ENCODE measurements around the gene CALN1. TPM values are rescaled to one million over a fixed set of nuclear protein-coding genes. Genes with fewer than 3 reads are reported as not detected.

CALN1 gene
- polyA plus RNA-seq, 3 donors, result under 0.01 TPM; not detected in 2

- H3K36me3 ChIP-seq (replicated peaks in 1 of 2; ENCODE audit: control insufficient read depth in 1 of 2, insufficient read depth in 2 of 2, low read length in 2 of 2), result no peaks in the 10 kb centered on the region
- H3K79me2 ChIP-seq (ENCODE audit: insufficient read depth, low read length), result no peaks in the 10 kb centered on the region
- intact Hi-C loops (cut with micrococcal nuclease), result no loop called here
- Mint-ChIP-seq H3K9me3 (peaks cover 0 to 5% (median 2%) of the 10 kb centered on the region in 7 donors), H3K36me3 (no peaks in the 10 kb centered on the region), H3K27me3 (ENCODE audit: low read depth in 3 of 3) (peaks cover 0 to 4% (median 2%) of the 10 kb centered on the region in 3 donors), H3K4me1 (no peaks in the 10 kb centered on the region), H3K4me3 (no peak overlapping the region), H3K27ac (no peak overlapping the region)
- H2AFZ ChIP-seq (ENCODE audit: insufficient read depth, low read depth, low read length, poor library complexity, severe bottlenecking), result no peak overlapping the region
- TF ChIP-seq, protein P1, sequence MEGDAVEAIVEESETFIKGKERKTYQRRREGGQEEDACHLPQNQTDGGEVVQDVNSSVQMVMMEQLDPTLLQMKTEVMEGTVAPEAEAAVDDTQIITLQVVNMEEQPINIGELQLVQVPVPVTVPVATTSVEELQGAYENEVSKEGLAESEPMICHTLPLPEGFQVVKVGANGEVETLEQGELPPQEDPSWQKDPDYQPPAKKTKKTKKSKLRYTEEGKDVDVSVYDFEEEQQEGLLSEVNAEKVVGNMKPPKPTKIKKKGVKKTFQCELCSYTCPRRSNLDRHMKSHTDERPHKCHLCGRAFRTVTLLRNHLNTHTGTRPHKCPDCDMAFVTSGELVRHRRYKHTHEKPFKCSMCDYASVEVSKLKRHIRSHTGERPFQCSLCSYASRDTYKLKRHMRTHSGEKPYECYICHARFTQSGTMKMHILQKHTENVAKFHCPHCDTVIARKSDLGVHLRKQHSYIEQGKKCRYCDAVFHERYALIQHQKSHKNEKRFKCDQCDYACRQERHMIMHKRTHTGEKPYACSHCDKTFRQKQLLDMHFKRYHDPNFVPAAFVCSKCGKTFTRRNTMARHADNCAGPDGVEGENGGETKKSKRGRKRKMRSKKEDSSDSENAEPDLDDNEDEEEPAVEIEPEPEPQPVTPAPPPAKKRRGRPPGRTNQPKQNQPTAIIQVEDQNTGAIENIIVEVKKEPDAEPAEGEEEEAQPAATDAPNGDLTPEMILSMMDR (IDR thresholded peaks at IDR 0.05), result no peak
- H3K27ac ChIP-seq (ENCODE audit: low read depth in 1 of 2, low read length in 2 of 2), result no peak overlapping the region
- 74% methylated on average over 9 of the region's 11 CpGs for WGBS (ENCODE audit: insufficient coverage)
- H3K4me1 ChIP-seq (ENCODE audit: control insufficient read depth in 1 of 2, insufficient read depth in 2 of 2, low read length in 2 of 2), result no peaks in the 10 kb centered on the region
- no peak for DNase-seq
- H3K9me3 ChIP-seq (replicated peaks in 1 of 2; ENCODE audit: control insufficient read depth in 1 of 2, insufficient read depth in 1 of 2, low read length in 2 of 2), result no peaks in the 10 kb centered on the region
- no peak overlapping the region for H3K4me3 ChIP-seq (replicated peaks in 1 of 3; ENCODE audit: low read depth in 2 of 3, low read length in 3 of 3)
- H3K9ac ChIP-seq (ENCODE audit: insufficient read depth, low read length, poor library complexity, severe bottlenecking), result no peak overlapping the region
- H3K4me2 ChIP-seq (replicated peaks; ENCODE audit: extremely low read depth, low read length, poor library complexity, severe bottlenecking), result no peak overlapping the region
- no peaks in the 10 kb centered on the region for H3K27me3 ChIP-seq (ENCODE audit: control insufficient read depth in 2 of 2, insufficient read depth in 2 of 2, low read length in 2 of 2)
- no peaks in the 10 kb centered on the region for H4K20me1 ChIP-seq (ENCODE audit: insufficient read depth, low read length)
Observed at GRCh38 chr7:71770269-71770907, 641.8 kb downstream of the CALN1 start.

GRCh38 chr7:71769326-71769725, 642.8 kb downstream of the CALN1 start:
- no CpG with 5 or more reads among the region's 4 CpGs for WGBS (ENCODE audit: insufficient coverage)
- Histone ChIP-seq H3K36me3 (replicated peaks in 1 of 2; ENCODE audit: control insufficient read depth in 1 of 2, insufficient read depth in 2 of 2, low read length in 2 of 2) (no peaks in the 10 kb centered on the region), H2AFZ (ENCODE audit: insufficient read depth, low read depth, low read length, poor library complexity, severe bottlenecking) (no peak overlapping the region), H3K27ac (ENCODE audit: low read depth in 1 of 2, low read length in 2 of 2) (no peak overlapping the region), H3K9me3 (replicated peaks in 1 of 2; ENCODE audit: control insufficient read depth in 1 of 2, insufficient read depth in 1 of 2, low read length in 2 of 2) (no peaks in the 10 kb centered on the region), H3K9ac (ENCODE audit: insufficient read depth, low read length, poor library complexity, severe bottlenecking) (no peak overlapping the region), H3K4me2 (replicated peaks; ENCODE audit: extremely low read depth, low read length, poor library complexity, severe bottlenecking) (no peak overlapping the region), H3K27me3 (ENCODE audit: control insufficient read depth in 2 of 2, insufficient read depth in 2 of 2, low read length in 2 of 2) (no peaks in the 10 kb centered on the region), H3K4me1 (ENCODE audit: control insufficient read depth in 1 of 2, insufficient read depth in 2 of 2, low read length in 2 of 2) (no peaks in the 10 kb centered on the region), H3K4me3 (replicated peaks in 1 of 3; ENCODE audit: low read depth in 2 of 3, low read length in 3 of 3) (no peak overlapping the region), H3K79me2 (ENCODE audit: insufficient read depth, low read length) (no peaks in the 10 kb centered on the region), H4K20me1 (ENCODE audit: insufficient read depth, low read length) (no peaks in the 10 kb centered on the region)
- no peaks in the 10 kb centered on the region for H3K36me3 Mint-ChIP-seq
- TF ChIP-seq, protein P1 (IDR thresholded peaks at IDR 0.05), result no peak
- H3K27ac Mint-ChIP-seq, result no peak overlapping the region
- peaks cover 0 to 4% (median 4%) of the 10 kb centered on the region in 3 donors for H3K27me3 Mint-ChIP-seq (ENCODE audit: low read depth in 3 of 3)
- H3K4me3 Mint-ChIP-seq, result no peak overlapping the region
- intact Hi-C loops (cut with micrococcal nuclease), result no loop called here
- H3K4me1 Mint-ChIP-seq, result no peaks in the 10 kb centered on the region
- H3K9me3 Mint-ChIP-seq, result peaks cover 0 to 6% (median 2%) of the 10 kb centered on the region in 7 donors
- no peak for DNase-seq

Data from CD14-positive monocyte (primary cell).